T-helper 9 cell (primary cell): Measurements from ENCODE around the gene PPP3CA.

Experiments
- DNase-seq: peaks from one replicate; pipeline ENCODE4 v3.0.0-alpha.2; 2020

Gene PPP3CA

DNA sequence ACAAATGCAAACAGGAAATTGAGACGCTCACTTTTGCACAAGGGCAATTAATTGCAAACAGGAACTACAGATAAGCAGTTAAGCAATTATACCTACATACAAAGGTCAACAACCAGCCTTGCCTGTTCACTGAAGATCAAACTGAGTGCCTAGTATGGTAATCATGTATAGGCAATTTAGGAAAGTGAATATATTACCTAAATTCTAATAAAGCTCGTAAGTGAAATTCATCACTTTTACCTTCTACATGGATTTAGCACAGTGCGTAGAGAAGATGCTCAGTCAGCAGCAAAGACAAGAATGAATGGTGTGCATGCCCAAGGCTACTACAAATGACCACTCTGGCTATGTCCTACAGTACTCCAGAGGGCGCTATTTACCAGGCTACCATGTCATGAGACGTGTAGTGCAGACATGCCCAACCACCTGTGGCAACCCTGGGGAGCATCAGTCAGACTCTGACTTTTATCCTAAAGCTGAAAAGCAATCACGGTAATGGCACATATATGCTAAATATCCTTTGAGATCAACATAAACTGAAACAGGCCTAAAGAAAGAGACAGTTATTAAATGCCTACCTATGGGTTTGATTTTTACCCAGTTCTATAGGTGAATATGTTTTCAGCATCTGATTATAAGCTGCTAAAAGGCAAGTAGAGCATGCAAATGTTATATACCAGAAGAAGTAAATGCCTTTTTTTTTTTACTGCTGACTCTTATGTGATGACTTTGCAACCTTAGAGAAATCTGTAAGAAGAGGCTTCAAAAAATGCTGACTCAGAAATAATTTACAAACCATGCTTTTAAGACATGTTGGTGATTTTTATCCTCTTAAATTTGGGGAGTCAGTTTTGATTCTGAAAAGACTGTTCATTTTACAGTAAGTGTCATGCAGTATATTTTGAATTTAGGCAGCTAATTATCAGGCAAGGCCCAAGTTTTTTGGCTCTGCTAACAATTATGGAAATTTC is 178.0 kb downstream of the PPP3CA start:
- DNase-seq: peak; percentile 24

DNA sequence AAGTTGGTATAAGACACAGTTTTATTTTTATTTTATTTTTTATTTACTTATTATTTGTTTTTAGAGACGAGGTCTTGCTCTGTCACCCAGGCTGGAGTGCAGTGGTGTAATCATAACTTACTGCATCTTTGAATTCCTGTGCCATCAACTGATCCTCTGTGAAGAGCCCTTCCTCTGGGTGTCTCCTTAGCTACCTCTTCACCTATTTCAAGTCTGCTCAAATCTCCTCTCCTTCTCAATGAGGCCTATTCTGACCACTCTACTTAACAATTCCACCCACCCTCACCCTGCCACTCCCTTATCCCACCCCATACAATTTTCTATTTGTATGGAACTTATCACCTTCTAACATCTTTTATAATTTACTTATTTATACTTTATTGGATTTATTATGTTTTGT is 183.4 kb downstream of the PPP3CA start:
- no peak for DNase-seq

DNA sequence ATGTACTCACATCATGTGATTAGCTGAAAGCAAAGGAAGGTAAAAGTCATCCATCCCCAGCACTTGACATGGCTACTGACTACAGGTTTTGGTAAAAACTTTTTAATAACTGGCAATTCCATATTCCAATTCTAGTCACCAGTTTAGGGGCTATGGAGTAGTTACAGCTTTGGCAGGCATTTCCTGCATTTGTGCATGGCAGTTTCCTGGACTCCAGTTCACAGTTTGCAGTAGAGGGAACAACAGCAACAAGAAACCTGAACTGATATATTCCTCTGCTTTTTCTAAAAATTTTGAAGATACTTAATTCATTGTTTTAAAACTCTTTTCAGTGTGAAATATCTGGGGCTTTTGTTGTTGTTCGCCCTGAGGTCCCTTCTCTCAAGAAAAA is 184.3 kb downstream of the PPP3CA start:
- no peak for DNase-seq

DNA sequence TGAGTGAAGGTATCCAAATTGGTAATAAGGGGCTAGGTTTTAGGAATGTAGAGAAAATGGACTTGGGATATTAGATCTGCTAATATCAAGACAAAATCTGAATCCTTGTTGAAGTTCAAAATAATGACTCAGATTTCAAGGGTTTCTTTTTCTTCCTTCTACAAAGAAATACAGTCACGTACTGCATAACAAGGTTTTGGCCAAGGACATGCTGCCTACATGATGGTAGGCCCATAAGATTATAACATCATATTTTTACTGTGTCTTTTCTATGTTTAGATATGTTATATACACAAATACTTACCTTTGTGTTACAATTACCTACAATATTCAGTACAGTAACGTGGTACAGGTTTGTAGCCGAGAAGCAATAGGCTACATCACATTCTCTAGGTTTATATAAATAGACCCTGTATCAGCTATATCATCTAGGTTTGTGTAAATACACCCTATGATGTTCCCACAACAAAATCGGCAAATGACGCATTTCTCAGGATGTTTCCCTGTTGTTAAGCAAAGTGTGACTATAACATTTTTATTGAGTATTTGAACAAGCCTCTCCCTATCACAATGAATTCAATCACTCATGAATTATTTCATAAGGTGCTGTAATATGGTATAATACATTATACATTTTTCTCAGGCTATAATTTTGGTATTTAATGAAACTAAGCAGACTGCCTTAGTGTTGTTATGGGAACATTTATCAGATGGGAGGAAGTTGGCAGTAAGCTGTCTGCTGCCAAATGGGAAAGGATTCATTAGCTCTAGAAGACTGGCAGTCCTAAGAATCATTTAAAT is 186.3 kb downstream of the PPP3CA start:
- DNase-seq: no peak

DNA sequence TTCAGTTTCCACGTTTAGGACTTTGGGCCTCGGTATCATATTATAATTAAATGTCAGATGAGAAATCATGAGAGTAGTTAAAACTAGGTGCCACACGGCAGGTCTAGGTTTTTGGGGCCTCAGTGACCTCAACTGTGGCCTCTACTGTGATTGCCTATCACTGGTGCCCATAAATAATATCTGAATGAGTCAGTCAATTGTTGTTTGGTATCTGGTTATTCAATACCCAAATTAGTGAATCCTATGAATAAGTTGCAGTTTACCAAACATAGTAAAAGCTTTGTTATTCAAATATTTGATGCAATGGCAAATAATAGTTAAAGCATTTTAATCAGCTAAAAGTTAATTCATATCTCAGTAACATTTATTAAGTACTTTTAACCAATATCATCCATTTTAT is 188.8 kb downstream of the PPP3CA start:
- no peak for DNase-seq

DNA sequence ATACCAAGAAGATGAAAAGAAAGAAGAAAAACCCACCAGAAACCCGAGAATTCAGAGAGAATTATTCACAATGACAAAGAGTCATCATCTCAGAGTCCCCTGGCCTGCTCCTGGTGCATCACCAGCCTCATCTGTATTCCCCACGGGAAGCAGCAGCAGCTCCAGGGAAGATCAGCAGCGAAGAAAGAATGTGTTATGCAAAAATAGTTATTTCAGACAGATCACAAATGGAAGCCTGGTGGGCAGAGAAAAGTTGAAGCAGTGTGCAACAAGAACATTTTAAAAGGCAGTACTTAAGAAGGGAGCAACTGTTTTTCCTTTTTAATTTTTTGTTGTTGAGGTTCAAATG is 189.2 kb downstream of the PPP3CA start:
- DNase-seq: no peak

DNA sequence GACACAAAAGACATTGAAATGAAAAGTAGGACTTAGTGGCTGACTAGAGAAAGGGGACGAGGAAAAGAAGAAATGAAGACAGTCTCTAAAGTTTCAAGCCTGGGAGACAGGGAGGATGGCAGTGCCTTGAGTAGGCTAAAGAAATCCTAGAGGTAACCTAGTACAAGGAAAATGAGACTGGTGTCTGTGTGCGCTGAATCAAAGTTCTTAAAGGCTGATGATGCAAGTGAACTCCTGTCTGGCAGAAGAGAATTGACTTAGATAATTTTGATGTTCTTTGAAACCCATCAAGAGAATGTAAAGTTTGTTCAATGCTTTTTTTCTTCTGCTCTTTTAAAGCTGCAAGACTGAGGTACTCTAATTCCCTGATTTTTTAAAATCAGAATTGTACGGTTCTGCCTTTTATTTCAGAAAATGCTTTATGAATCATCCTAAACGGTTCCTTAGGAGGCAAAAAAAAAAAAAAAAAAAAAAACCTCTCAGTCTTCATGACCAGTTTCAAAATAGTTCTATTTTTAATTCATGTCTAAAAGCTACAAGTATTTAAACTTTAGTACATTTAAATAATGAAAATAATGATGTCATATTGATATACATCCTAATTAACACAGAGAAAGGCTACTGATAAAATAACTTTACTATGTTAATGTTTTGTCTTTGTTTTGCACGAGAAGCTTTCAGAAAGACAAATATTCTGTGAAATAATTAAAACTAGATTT is 189.8 kb downstream of the PPP3CA start:
- no peak for DNase-seq

DNA sequence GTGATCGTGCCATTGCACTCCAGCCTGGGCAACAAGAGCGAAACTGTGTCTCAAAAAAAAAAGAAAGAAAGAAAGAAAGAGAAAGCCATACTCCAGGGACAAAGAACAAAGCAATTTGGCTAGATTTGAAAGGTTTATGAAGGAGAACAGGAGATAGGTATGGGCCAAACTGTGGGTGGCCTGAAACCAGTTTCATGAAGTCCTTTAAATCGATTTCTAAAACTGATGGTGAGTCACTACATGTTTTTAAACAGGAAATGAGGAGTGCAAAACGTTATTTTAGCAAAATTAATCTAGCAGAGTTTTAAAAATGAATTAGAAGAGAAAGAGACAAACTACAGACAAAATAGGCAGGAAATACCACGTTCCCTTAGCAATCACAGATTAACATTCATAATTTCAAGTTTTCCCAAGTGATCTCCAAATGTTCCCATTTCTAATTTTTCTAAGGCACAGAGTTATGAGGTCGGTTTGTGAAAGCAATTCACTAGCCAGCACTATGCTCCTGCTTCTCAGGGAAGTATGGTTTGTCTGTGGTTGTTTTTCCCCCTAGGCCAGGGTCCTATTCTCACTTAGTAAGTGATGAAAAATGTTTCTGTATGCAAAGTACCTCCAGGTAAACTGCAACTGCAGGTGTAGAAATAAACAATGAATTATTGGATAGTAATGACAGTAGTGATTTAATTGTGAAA is 190.6 kb downstream of the PPP3CA start:
- no peak for DNase-seq

DNA sequence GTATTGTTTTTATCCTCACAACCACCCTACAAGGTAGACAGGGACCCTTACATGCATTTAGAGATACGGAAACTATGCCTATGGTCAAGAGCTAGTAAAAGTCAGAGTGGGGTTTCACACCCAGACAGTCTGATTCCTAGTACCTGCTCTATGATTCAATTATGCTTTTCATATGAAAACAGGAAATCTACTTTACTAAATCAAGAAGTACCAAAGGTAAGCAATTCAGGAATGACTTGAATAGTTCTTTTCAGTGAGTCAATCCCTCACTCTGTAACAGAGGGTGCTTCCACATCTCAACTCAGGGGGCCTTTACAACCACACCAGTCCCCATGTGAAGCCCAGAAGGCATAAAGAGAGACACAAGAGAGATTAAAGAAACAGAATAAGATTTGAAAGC is 191.4 kb downstream of the PPP3CA start:
- no peak for DNase-seq

DNA sequence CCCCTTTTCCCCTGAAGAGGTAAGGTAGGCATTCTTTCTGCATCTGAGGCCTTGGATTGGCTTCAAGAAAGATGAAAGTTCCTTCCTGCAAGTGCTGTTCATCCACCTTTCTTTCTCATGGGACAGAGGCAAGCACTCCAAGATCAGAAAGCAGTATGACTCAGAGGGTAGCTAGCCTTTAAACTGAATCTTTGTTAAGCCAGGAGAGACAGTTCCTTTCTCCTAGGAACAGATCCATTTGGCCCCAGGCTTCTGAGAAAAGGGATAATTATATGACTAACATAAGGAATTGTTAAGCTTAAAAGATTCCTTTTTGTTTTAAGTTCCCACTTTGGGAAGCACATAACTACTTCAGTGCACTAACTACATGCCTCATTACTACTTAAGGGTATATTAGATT is 192.0 kb downstream of the PPP3CA start:
- no peak for DNase-seq

DNA sequence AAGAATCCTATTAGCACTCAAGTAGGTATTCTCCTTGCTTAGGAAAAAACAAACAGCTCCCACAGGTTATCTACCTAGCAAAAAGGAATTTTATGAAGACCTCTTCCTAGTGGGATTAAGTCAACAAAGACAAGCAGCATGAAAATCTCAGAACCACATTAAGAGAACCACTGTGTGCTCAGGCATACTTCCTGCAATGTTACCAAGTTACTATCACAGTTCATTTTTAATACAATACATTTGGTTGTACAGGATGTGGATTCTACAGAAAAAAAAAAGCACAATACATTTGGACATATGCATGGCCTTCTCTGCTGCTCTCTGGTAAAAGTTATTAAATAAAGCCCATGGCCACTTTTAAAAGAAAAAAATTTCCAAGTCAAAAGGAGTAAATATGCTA is 193.7 kb downstream of the PPP3CA start:
- DNase-seq: no peak

DNA sequence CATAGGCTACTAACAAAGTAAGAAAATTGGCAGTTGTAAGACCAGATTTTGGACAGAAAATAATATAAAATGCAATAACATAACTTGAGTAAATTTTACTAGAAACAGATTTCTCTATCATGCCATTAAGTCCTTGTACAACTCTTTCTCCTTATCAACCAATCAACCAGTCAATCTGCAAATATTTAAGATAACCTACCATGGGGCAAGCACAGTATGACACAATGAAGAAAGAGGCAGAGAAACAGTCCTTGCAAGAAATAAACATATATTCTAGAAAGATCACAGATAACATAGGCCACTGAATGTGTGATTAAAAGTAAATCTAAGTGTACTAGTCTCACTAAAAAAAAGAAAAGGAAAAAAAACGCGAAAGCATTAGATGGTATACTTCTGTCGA is 194.8 kb downstream of the PPP3CA start:
- no peak for DNase-seq

DNA sequence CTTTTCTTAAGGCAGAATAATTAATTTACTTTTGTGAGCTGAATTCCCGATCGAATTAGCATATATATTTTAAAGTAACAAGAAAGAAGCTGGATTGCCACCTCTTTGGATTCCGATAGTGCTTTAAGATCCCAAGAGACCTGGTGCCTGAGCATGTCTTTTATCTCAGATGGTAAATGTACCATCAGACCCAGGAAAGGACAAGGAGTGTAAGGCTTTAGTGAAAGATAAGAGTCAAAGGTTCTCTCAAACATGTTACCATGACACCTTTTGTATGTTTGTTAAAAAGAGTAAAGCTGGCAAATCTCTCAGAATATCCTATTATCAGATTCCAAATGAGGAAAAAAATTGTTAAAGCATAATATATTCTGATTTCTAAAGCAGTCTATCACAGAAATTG is 198.8 kb downstream of the PPP3CA start:
- DNase-seq: no peak

DNA sequence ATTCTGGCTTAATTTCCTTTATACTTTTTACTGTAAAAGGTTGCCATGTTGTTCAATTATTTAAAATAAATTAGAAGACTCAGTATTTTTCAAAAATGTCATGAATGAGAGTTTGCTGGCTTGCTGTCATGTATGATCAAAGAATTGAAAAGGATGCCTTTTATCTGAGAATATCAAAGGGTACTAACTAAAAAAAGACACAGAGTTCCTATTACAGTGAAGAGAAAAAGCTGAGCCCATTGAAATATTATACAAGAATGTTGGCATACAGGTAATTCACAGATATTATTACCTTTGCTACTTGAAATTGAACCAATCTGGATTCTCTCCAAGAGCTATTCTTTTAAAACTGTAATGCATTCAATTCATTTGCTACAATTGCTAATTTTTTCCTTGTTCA is 200.0 kb downstream of the PPP3CA start:
- no peak for DNase-seq

DNA sequence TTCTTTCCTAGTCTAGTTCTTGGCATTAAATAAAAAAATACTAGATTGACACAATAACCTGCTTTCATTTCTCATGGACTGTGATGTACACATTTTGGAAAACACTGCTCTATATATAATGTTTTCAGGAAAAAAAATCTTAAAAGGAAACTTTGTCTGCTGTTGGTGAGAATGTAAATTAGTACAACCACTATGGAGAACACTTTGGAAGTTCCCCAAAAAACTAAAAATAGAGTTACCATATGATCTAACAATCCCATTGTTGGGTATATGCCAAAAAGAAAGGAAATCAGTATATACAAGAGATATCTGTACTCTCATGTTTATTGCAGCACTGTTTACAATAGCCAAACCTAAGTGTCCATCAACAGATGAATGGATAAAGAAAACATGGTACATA is 202.3 kb downstream of the PPP3CA start:
- no peak for DNase-seq

DNA sequence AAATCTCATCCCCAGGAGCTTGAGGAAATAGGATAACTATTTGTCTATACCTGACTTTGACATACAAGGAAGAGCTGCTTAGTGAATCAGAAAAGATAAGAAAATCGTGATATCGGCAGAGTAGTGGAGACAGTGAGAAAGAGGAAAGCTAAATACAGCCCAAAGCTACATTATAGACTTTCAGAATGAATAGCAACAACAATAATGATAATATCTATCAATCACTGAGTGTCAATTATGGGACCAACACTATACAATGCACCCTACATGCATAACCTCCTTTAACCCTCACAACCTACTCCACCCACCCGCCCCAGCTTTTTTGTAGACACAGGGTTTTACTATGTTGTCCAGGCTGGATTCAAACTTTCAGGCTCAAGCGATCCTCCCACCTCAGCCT is 205.1 kb downstream of the PPP3CA start:
- DNase-seq: no peak

DNA sequence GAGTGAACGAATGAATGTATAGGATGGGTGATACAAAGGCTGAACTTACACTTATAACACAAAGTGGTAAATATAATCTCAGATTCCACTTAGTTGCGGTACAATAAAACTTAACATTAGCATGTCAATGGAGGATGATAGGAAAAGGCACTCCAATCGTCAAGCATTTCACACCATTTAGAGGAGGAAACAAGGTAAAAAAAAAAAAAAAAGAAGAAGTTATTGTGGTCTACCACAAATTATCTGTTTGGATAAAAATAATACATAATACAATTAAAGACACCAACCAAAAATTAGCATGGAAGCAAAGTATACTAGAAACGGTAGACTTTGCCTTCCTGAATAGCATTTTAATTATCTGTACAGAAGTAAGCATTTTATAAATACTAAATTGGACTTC is 205.5 kb downstream of the PPP3CA start:
- DNase-seq: no peak

DNA sequence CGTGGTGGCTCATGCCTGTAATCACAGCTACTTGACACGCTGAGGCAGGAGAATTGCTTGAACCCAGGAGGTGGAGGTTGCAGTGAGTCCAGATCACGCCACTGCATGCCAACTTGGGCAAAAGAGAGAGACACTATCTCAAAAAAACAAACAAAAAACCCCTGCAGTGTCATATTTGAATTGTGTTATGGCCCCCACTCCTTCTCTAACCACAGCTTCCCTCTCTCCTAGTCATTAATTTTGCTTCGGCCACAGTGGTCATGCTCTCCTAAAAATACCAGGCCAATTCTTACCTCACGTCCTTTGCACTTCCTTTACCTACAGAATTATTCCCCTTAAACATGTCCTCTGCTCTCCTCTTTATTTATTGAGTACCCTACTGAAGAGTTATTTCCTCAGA is 206.1 kb downstream of the PPP3CA start:
- DNase-seq: no peak

DNA sequence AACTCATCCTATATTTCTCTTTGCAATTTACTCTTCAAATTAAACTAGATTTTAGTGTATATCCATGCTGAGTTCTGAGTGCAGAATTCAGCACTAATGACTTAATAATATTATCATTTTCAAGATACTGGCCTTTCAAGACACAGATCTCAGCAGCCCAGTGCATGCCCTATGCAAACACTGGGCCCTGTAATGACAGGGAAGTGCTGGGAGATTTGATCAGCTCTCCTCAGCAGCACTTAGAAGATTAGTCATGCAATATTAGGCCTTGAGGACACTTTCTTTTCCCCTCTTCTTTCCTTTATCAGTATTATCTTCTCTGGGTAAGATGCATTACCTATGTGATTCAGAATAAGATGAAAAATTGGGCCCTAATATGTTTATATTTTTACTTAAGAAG is 207.1 kb downstream of the PPP3CA start:
- no peak for DNase-seq

DNA sequence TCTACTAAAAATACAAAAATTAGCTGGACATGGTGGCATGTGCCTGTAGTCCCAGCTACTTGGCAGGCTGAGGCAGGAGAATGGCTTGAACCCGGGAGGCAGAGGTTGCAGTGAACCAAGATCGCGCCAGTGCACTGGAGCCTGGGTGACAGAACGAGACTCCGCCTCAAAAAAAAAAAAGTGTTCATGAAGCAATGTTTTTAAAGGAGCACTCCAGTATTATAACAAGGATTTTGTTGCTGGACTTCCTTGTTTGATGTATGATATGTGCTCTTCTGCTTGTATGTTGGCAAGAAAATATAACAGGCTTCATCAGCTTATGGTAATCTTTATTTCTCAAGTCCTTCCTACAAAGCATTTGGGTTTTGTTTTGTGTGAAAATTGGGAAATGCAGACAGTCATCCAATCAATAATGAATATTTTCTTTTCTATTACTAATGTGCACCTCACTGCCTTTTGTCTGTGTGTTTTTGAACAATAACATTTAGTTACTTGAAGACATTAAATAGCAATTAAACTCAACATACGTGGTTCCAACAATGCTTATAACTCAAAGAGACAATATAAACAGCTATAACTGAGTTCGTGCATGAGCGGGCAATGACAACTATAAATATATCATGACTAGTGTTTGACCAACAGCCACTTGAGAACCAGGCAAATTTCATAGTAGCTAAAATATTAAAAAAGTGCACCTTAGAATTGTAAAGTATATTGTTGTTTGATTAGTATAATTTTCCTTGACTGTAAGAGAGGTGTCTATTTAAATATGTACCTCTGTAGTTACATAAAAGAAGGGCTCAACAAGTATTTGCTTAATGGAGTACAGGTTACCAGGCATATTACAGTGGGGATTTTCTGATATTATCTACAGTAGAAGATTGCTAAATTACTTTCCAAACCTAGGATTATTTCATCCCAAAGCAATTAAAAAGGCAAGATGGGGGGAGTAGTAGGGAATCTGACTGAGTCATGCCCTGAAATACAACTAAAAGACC is 210.7 kb downstream of the PPP3CA start:
- no peak for DNase-seq

DNA sequence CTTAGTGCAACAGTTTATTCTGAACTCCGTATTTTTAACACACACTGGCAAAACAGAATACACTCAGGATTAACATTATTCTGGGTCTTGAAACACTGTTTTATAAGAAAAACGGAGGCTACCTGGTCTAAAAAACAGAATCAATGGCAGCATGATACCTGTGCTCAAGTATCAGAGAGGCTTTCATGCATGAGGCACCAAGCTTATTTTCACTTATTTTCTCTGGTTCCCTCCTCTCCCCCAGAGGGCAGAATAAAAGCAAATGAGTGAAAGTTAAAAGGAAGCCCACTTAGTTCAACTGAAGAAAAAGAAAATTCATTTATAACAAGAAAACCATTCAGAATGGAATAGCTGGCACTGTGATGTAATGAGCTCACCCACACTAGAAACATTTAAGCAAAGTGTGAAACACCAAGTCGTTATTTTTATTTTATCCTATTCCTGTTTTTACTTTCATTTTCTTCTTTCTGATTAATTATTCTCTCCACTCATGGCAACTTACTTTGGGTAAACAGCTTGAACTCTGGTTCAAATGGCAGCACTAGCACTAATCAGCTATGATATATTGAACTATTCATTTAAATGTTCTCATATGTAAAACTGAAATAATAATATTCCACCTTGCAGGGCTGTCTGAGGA is 211.8 kb downstream of the PPP3CA start:
- DNase-seq: no peak
